Esophagus muscularis mucosa (tissue), 4 donors: ENCODE data around the gene FAM107B. TPM values are rescaled to one million over a fixed set of nuclear protein-coding genes. Genes with fewer than 3 reads are reported as not detected.
"Not testable (repeated sequence)": the region's sequence is repeated elsewhere in the genome, so short reads cannot be mapped to it uniquely, and the experiment has no call there.

Experiments
- DNase-seq: peaks from one replicate; pipeline ENCODE4 v3.0.0-alpha.2; 2017; ENCODE audit errors: extremely low spot score
- H3K27ac ChIP-seq, 4 donors: fragments of 200-600 bp; sonication (generic); replicated peaks in 1 of 4; 1 replicate in 3 of 4; 2 replicates in 1 of 4; pipeline ENCODE4 v1.5.1; 2016 to 2019; ENCODE audit warnings: mild to moderate bottlenecking in 1 of 4
- H3K27me3 ChIP-seq, 4 donors: fragments of 200-600 bp; sonication (generic); one replicate each; pipeline versions ENCODE4 v1.5.1 to v1.6.0; 2016 to 2019
- H3K36me3 ChIP-seq, 4 donors: fragments of 200-600 bp; sonication (generic); one replicate each; pipeline ENCODE4 v1.5.1; 2016 to 2019
- H3K4me1 ChIP-seq, 4 donors: fragments of 200-600 bp; sonication (generic); one replicate each; pipeline ENCODE4 v1.5.1; 2016 to 2019
- H3K4me3 ChIP-seq, 4 donors: fragments of 200-600 bp; sonication (generic); 1 replicate in 2 of 4; 2 replicates in 2 of 4; pipeline ENCODE4 v1.5.1; 2016 to 2019; ENCODE audit warnings: mild to moderate bottlenecking in 4 of 4, moderate library complexity in 1 of 4
- H3K9me3 ChIP-seq, 4 donors: fragments of 200-600 bp; sonication (generic); 1 replicate in 3 of 4; 2 replicates in 1 of 4; pipeline ENCODE4 v1.5.1; 2016 to 2019
- CTCF ChIP-seq, 3 experiments: fragments of 200-600 bp in 2 of 3; fragments of 450-650 bp in 1 of 3; sonication (generic) in 2 of 3; IDR thresholded peaks; one replicate each; pipeline ENCODE4 v1.5.1; 2017 to 2019; ENCODE audit warnings: antibody characterized with exemption in 3 of 3, mild to moderate bottlenecking in 2 of 3, moderate library complexity in 1 of 3
- EP300 ChIP-seq: sonication (generic); formaldehyde crosslinking; IDR thresholded peaks from one replicate; pipeline ENCODE4 v1.6.1; 2017; ENCODE audit warnings: antibody characterized with exemption
- POLR2A ChIP-seq: fragments of 450-650 bp; IDR thresholded peaks from one replicate; pipeline ENCODE4 v1.6.1; 2017; ENCODE audit warnings: antibody characterized with exemption, moderate library complexity, mild to moderate bottlenecking, low read depth
- POLR2AphosphoS5 ChIP-seq, 2 donors: sonication (generic); formaldehyde crosslinking; IDR thresholded peaks; one replicate each; pipeline ENCODE4 v1.6.1; 2017; ENCODE audit warnings: antibody characterized with exemption in 2 of 2
- WGBS: methylation state at CpG from one replicate; pipeline ENCODE4 v1.1.5; 2018; 5-methylcytosine and 5-hydroxymethylcytosine counted together
- intact Hi-C: fragments of 100-400 bp; cut with DNase I; formaldehyde crosslinking; loops from one replicate; pipeline ENCODE4 v1.15.1; 2023
- total RNA-seq, 4 donors: library from RNA; depleted of rRNA; stranded (reverse); fragments of >200 nt; gene quantifications; one replicate each; pipeline versions ENCODE4 v1.1.0 to v1.2.1, GENCODE V29; 2016

The FAM107B gene
- total RNA-seq, 4 donors from 2014 or later = 7.5 to 14.1 (median 9.4) TPM

GRCh38 chr10:14820775-14821154 lies 46.1 kb upstream of the FAM107B start:
- intact Hi-C loops = loop anchor here (5.0 kb wide), 2 partner anchors 283 to 323 kb away; no protein-coding TSS in a partner anchor
- 86% methylated on average over 5 of the region's 5 CpGs for WGBS
- Histone ChIP-seq H3K4me1 (no peaks in the 10 kb centered on the region), H3K27me3 (no peaks in the 10 kb centered on the region), H3K36me3 (no peaks in the 10 kb centered on the region), H3K9me3 (no peaks in the 10 kb centered on the region), H3K27ac (no peak overlapping the region), H3K4me3 (no peak overlapping the region)
- DNase-seq = no peak
- no peak for TF ChIP-seq POLR2A

GRCh38 chr10:14820010-14820774 lies 45.5 kb upstream of the FAM107B start:
- no peak for TF ChIP-seq CTCF (IDR thresholded peaks at IDR 0.05)
- TF ChIP-seq EP300 = no peak
- no peak for TF ChIP-seq POLR2AphosphoS5 (IDR thresholded peaks at IDR 0.05)
- no peak for TF ChIP-seq POLR2A
- no peaks in the 10 kb centered on the region for H3K27me3 ChIP-seq
- 92% methylated on average over 10 of the region's 10 CpGs for WGBS
- H3K4me3 ChIP-seq = no peak overlapping the region
- H3K36me3 ChIP-seq = no peaks in the 10 kb centered on the region
- no peak overlapping the region for H3K27ac ChIP-seq
- DNase-seq = no peak
- intact Hi-C loops = loop anchor here (5.0 kb wide), 2 partner anchors 283 to 323 kb away; no protein-coding TSS in a partner anchor
- H3K9me3 ChIP-seq = no peaks in the 10 kb centered on the region
- H3K4me1 ChIP-seq = no peaks in the 10 kb centered on the region

- WGBS = 90% methylated on average over 7 of the region's 7 CpGs
- H3K27ac ChIP-seq, H3K9me3 ChIP-seq, H3K27me3 ChIP-seq, H3K4me3 ChIP-seq, H3K4me1 ChIP-seq, DNase-seq, intact Hi-C loops, H3K36me3 ChIP-seq: not testable (repeated sequence)
These were observed 42.0 kb upstream of the FAM107B start for GRCh38 chr10:14816717-14817116.

GRCh38 chr10:14815681-14816080 lies 41.0 kb upstream of the FAM107B start:
- H3K9me3 ChIP-seq = no peaks in the 10 kb centered on the region
- intact Hi-C loops = no loop called here
- no peaks in the 10 kb centered on the region for H3K4me1 ChIP-seq
- no peaks in the 10 kb centered on the region for H3K36me3 ChIP-seq
- no peaks in the 10 kb centered on the region for H3K27me3 ChIP-seq
- 90% methylated on average over 6 of the region's 6 CpGs for WGBS
- TF ChIP-seq POLR2AphosphoS5 (IDR thresholded peaks at IDR 0.05) (no peak), POLR2A (no peak), CTCF (IDR thresholded peaks at IDR 0.05) (no peak), EP300 (no peak)
- H3K27ac ChIP-seq = no peak overlapping the region
- H3K4me3 ChIP-seq = no peak overlapping the region
- DNase-seq = no peak

GRCh38 chr10:14812271-14812670 lies 37.6 kb upstream of the FAM107B start:
- no peak overlapping the region for H3K4me3 ChIP-seq
- WGBS = 96% methylated on average over 3 of the region's 3 CpGs
- TF ChIP-seq POLR2AphosphoS5 (IDR thresholded peaks at IDR 0.05) (no peak), POLR2A (no peak), EP300 (no peak), CTCF (IDR thresholded peaks at IDR 0.05) (no peak)
- no peaks in the 10 kb centered on the region for H3K27me3 ChIP-seq
- no peak overlapping the region for H3K27ac ChIP-seq
- no peaks in the 10 kb centered on the region for H3K36me3 ChIP-seq
- no peaks in the 10 kb centered on the region for H3K9me3 ChIP-seq
- H3K4me1 ChIP-seq = no peaks in the 10 kb centered on the region
- no peak for DNase-seq
- intact Hi-C loops = no loop called here
